Measurements from ENCODE around the gene SOX5. TPM values are rescaled to one million over a fixed set of nuclear protein-coding genes. Genes with fewer than 3 reads are reported as not detected.

The SOX5 gene
- total RNA-seq, 6 experiments from 2014 or later: 14.8 to 34.3 (median 31.1) TPM

DNA sequence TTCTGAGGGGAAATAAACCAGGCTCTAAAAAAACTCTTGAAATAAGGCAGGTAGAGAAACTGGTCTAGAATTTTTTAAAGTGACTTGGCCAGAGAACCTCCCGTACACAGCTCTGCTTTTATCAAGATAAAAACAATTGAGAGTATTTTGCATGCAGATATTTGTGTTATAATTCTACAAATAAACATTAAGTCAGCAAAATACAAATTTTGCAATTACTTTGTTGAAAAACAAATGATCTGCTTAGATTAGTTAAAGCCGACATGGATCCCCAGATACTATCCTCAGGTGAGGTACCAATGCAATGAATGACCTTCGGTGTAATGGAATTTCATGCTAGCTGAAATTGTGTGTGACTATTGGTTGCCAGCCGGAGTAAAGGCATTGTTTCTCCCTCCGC lies 197.2 kb downstream of the SOX5 start:
- intact Hi-C loops (cut with DNase I): no loop called here

DNA sequence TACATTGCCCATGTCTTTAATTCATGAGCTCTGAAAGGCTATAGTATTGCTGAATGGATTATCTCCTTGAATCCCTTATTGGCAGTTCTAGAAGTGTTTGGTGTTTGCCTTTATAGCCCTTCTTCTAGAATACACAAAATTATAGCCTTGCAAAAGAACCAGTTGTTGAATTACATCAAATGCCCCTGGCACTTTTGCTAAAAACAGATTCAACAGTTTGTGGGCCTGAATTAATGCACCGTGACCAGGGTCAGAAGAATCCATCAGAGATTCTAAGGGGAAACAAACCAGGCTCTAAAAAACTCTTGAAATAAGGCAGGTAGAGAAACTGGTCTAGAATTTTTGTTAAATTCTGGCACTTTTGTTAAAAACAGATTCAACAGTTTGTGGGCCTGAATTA lies 197.8 kb downstream of the SOX5 start:
- 100% methylated on average over 1 of the region's 1 CpG for WGBS (ENCODE audit: insufficient coverage, low coverage, low lambda C conversion rate, missing lambda C conversion rate)
- H3K4me1 ChIP-seq: no peaks in the 10 kb centered on the region
- intact Hi-C loops (cut with DNase I): no loop called here

More for the DNA sequence above, 197.2 kb downstream of the SOX5 start:
- no peaks in the 10 kb centered on the region for H3K36me3 ChIP-seq
- 95% methylated on average over 5 of the region's 5 CpGs for WGBS (ENCODE audit: insufficient coverage, low coverage, low lambda C conversion rate, missing lambda C conversion rate)
- H3K27me3 ChIP-seq: no peaks in the 10 kb centered on the region
- DNase-seq: no peak
- H3K27ac ChIP-seq: no peak overlapping the region
- ATAC-seq: no peak
- no peak for TF ChIP-seq CTCF (IDR thresholded peaks at IDR 0.05)
- TF ChIP-seq POLR2A (IDR thresholded peaks at IDR 0.05): no peak
- H3K9me3 ChIP-seq: no peaks in the 10 kb centered on the region
- no peak overlapping the region for H3K4me3 ChIP-seq
- H3K4me1 ChIP-seq: peaks cover 0 to 3% (median 0%) of the 10 kb centered on the region in 4 donors

DNA sequence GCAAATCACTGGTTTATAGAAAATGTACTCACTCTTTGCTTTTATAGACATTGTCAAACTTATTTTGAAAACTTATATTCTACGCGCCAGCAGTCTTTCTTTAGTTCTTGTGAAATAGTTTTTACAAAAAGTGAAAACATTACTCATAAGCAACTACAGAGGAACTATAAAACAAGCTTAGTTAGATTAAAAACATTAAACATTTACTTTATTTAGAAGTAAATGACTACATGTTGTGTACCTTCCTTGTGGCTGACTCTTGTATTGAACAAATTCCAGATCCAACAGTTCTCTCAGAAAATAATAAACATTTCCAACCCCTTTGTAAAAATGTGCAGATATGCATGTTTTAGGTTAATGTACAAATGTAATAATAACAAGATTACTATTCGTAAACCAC lies 198.5 kb downstream of the SOX5 start:
- Histone ChIP-seq H3K27me3 (no peaks in the 10 kb centered on the region), H3K27ac (no peak overlapping the region), H3K9me3 (no peaks in the 10 kb centered on the region), H3K36me3 (no peaks in the 10 kb centered on the region), H3K4me3 (no peak overlapping the region), H3K4me1 (no peaks in the 10 kb centered on the region)
- ATAC-seq: no peak
- intact Hi-C loops (cut with DNase I): no loop called here
- DNase-seq: no peak
- TF ChIP-seq POLR2A (IDR thresholded peaks at IDR 0.05) (no peak), CTCF (IDR thresholded peaks at IDR 0.05) (no peak)
- WGBS (ENCODE audit: insufficient coverage, low coverage, low lambda C conversion rate, missing lambda C conversion rate): 98% methylated on average over 3 of the region's 3 CpGs

More for the DNA sequence above, 197.8 kb downstream of the SOX5 start:
- Histone ChIP-seq H3K4me3 (no peak overlapping the region), H3K27ac (no peak overlapping the region), H3K36me3 (no peaks in the 10 kb centered on the region), H3K27me3 (no peaks in the 10 kb centered on the region), H3K9me3 (no peaks in the 10 kb centered on the region)
- ATAC-seq: no peak
- TF ChIP-seq POLR2A (IDR thresholded peaks at IDR 0.05) (no peak), CTCF (IDR thresholded peaks at IDR 0.05) (no peak)
- no peak for DNase-seq

DNA sequence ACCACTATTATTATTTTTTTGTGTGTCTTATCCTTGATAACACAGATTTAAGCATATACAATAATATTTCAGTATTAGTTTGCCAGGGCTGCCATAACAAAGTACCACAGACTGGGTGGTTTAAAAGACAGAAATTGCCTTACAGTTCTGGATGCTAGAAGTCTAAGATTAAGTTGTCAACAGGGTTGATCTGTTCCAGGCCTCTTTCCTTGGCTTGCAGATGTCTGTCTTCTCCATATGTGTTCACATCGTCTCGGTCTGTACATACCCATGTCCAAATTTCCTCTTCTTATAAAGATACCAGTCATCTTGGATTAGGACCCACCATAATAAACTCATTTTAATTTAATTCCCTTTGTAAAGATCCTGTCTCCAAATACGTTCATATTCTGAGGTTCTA lies 204.8 kb downstream of the SOX5 start:
- WGBS (ENCODE audit: insufficient coverage, low coverage, low lambda C conversion rate, missing lambda C conversion rate): 70% methylated on average over 3 of the region's 3 CpGs
- Histone ChIP-seq H3K36me3 (peaks cover 0 to 6% (median 1%) of the 10 kb centered on the region in 4 donors), H3K9me3 (no peaks in the 10 kb centered on the region), H3K27ac (no peak overlapping the region), H3K4me1 (no peaks in the 10 kb centered on the region), H3K4me3 (no peak overlapping the region), H3K27me3 (no peaks in the 10 kb centered on the region)
- ATAC-seq (no peak), DNase-seq (no peak)
- intact Hi-C loops (cut with DNase I): no loop called here
- no peak for TF ChIP-seq CTCF (IDR thresholded peaks at IDR 0.05)
- TF ChIP-seq POLR2A (IDR thresholded peaks at IDR 0.05): no peak

- Histone ChIP-seq H3K27me3 (no peaks in the 10 kb centered on the region), H3K36me3 (peaks cover 0 to 24% (median 2%) of the 10 kb centered on the region in 4 donors), H3K27ac (no peak overlapping the region), H3K9me3 (no peaks in the 10 kb centered on the region), H3K4me3 (no peak overlapping the region), H3K4me1 (no peaks in the 10 kb centered on the region)
- intact Hi-C loops (cut with DNase I): no loop called here
- DNase-seq (no peak), ATAC-seq (no peak)
- 93% methylated on average over 3 of the region's 3 CpGs for whole genome bisulfite sequencing (ENCODE audit: insufficient coverage, low coverage, low lambda C conversion rate, missing lambda C conversion rate)
- no peak for TF ChIP-seq POLR2A (IDR thresholded peaks at IDR 0.05)
- TF ChIP-seq CTCF (IDR thresholded peaks at IDR 0.05): no peak
Observed at GRCh38 chr12:23742574-23742973, 206.9 kb downstream of the SOX5 start.

Measured in right lobe of liver (tissue), 6 donors.